Activated CD8-positive, alpha-beta T cell treated with anti-CD3 and anti-CD28 coated beads for 36 hours (primary cell): ENCODE measurements around the gene TMEM9B. TPM values are rescaled to one million over a fixed set of nuclear protein-coding genes. Genes with fewer than 3 reads are reported as not detected.
"Not testable (repeated sequence)": the region's sequence is repeated elsewhere in the genome, so short reads cannot be mapped to it uniquely, and the experiment has no call there.

ENCODE experiments used
- ATAC-seq: fragments of 200-7000 bp; cut with Tn5 transposase; one replicate; pipeline ENCODE4 v1.10.0; 2021; ENCODE audit warnings: mild to moderate bottlenecking, moderate library complexity
- CTCF ChIA-PET: fragments of 350-600 bp; sonication (Branson Sonifier 250); formaldehyde crosslinking; loops from one replicate; lab custom pipeline; 2021; ENCODE audit warnings: antibody characterized with exemption; lab: Charles Lee
- POLR2A ChIA-PET: fragments of 350-600 bp; sonication (Branson Sonifier 250); formaldehyde crosslinking; loops from one replicate; lab custom pipeline; 2021; ENCODE audit warnings: antibody characterized with exemption; lab: Charles Lee
- DNase-seq: peaks from one replicate; pipeline ENCODE4 v3.0.0-alpha.2; 2020
- H3K27ac Mint-ChIP-seq: one replicate; pipeline ENCODE4 v1.8.0; 2021; ENCODE audit warnings: mild to moderate bottlenecking, mixed read lengths
- H3K27me3 Mint-ChIP-seq: one replicate; pipeline ENCODE4 v1.8.0; 2021; ENCODE audit warnings: mixed read lengths
- H3K36me3 Mint-ChIP-seq: one replicate; pipeline ENCODE4 v1.8.0; 2021; ENCODE audit warnings: low read depth, mixed read lengths
- H3K4me1 Mint-ChIP-seq: one replicate; pipeline ENCODE4 v1.8.0; 2021; ENCODE audit warnings: low read depth, mixed read lengths
- H3K4me3 Mint-ChIP-seq: one replicate; pipeline ENCODE4 v1.8.0; 2021; ENCODE audit warnings: mild to moderate bottlenecking, moderate library complexity, mixed read lengths
- H3K9me3 Mint-ChIP-seq: one replicate; pipeline ENCODE4 v1.8.0; 2021; ENCODE audit warnings: mixed read lengths
- intact Hi-C: fragments of 100-400 bp; cut with micrococcal nuclease; formaldehyde crosslinking; loops from one replicate; pipeline ENCODE4 v1.10.0; 2022
- total RNA-seq, 2 experiments: library from RNA; stranded (reverse); gene quantifications; one replicate each; pipeline ENCODE4 v1.2.3, GENCODE V29; 2021
- TF ChIP-seq, protein P1 (sequence below): fragments of 200-600 bp; IDR thresholded peaks from one replicate; pipeline ENCODE4 v1.8.0; 2022; ENCODE audit warnings: antibody characterized with exemption, mild to moderate bottlenecking

TMEM9B gene
- total RNA-seq, 2 experiments from 2014 or later, result 14.6 to 16.3 TPM

DNA sequence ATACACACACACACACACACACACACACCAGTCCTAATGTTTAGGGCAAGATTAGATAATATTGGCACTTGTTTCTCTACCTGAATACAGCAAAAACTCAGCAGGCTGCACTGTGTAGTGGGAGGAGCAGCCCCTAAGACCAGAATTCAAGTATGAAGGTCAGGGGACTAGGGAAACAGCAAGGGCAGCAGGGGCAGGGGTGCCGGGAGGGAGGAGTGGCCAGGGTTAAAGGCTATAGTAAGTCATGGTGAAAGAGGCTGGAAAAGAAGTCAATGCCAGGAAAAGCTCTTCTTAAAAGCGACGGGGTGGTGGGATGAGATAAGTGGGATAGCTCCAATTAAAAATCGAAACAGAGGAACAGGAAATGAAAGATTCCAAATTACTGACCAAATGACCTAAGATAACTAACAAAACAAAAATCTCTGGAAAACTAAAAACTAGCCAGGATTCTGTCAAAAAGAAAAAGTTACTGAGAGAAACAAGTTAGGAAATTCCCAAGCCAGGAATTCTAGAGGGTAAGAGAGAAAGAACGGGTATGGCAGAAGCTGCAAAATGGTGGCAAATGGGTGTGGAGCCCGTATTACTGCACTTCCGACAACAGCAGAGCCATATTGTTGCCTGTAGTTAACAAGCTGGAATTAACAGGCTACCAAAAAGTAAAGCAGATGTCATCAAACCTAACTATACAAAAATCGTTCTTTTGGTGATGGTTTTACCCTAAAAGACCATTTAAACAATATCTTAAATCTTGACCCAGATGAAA, 22.7 kb downstream of the TMEM9B start:
- ATAC-seq, result no peak
- Mint-ChIP-seq H3K9me3 (no peaks in the 10 kb centered on the region), H3K4me1 (peaks cover 3% of the 10 kb centered on the region), H3K4me3 (no peak overlapping the region), H3K27ac (no peak overlapping the region), H3K36me3 (no peaks in the 10 kb centered on the region), H3K27me3 (peaks cover 5% of the 10 kb centered on the region)
- DNase-seq, result no peak
- ChIA-PET POLR2A (no interaction called here), CTCF (no interaction called here)
- TF ChIP-seq, protein P1, sequence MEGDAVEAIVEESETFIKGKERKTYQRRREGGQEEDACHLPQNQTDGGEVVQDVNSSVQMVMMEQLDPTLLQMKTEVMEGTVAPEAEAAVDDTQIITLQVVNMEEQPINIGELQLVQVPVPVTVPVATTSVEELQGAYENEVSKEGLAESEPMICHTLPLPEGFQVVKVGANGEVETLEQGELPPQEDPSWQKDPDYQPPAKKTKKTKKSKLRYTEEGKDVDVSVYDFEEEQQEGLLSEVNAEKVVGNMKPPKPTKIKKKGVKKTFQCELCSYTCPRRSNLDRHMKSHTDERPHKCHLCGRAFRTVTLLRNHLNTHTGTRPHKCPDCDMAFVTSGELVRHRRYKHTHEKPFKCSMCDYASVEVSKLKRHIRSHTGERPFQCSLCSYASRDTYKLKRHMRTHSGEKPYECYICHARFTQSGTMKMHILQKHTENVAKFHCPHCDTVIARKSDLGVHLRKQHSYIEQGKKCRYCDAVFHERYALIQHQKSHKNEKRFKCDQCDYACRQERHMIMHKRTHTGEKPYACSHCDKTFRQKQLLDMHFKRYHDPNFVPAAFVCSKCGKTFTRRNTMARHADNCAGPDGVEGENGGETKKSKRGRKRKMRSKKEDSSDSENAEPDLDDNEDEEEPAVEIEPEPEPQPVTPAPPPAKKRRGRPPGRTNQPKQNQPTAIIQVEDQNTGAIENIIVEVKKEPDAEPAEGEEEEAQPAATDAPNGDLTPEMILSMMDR, result no peak
- intact Hi-C loops, result no loop called here

DNA sequence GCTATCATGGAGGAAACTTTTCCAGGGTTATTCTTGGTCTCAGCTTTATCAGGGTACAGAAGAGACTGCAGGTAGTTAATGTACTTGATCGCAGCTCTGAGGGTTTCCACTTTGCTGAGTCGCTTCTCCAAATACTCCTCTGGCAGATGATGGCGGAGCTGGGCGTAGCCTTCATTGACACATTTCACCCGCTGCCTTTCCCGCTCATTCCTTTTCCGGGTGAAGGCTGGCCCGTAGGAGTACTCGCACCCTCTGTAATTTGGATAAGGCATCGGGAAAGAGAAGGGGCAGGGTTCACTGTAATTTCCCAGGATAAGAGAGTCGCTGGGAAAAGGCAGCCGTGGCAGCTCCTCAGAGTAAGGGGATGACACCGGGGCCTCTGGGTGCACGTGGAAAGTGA, 26.6 kb downstream of the TMEM9B start:
- POLR2A ChIA-PET, result no interaction called here
- CTCF ChIA-PET, result interaction anchor here (0.7 to 2.0 kb wide), 3 partner anchors 10 to 200 kb away, joined by 3 to 8 read pairs (median 4); no protein-coding TSS in a partner anchor
- DNase-seq (no peak), ATAC-seq (no peak)
- H3K9me3 Mint-ChIP-seq, result no peaks in the 10 kb centered on the region
- no peak overlapping the region for H3K4me3 Mint-ChIP-seq
- intact Hi-C loops, result no loop called here
- H3K27ac Mint-ChIP-seq, result no peak overlapping the region
- H3K36me3 Mint-ChIP-seq, result no peaks in the 10 kb centered on the region
- TF ChIP-seq, protein P1, result no peak
- peaks cover 4% of the 10 kb centered on the region for H3K27me3 Mint-ChIP-seq
- H3K4me1 Mint-ChIP-seq, result peaks cover 3% of the 10 kb centered on the region

DNA sequence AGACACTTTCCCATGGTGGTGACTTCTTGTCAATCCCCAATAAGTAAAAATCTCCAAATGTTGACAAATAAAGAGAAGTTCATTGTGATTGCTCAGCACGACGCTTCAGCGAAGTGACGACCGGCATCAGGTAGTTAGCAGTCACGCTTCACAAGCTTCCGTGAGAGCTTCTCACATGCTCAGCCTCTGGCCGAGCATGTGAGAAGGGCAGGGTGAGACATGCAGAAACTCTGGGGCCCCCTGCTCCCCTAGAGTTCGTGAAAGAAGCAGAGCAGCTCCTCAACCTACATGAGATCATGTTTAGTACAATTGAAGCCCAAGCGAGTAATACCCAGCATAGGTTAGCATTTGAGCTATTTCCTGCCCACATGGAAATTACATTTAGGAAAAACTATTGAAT, 27.1 kb downstream of the TMEM9B start:
- no peak for ATAC-seq
- H3K4me1 Mint-ChIP-seq, result peaks cover 3% of the 10 kb centered on the region
- CTCF ChIA-PET, result interaction anchor here (0.7 to 2.3 kb wide), 4 partner anchors 11 to 201 kb away, joined by 3 to 8 read pairs (median 5); no protein-coding TSS in a partner anchor

DNA sequence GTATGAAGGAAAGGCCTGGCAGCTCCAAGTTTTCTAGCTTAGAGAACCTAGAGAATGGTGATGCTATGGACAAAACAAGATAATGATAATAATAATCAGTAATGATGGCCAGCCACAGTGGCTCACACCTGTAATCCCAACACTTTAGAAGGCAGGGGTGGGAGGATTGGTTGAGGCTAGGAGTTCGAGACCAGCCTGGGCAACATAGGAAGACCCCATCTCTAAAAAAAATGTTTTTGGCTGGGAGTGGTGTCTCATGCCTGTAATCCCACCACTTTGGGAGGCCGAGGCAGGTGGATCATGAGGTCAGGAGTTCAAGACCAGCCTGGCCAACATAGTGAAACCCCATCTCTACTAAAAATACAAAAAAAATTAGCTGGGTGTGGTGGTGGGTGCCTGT, 28.5 kb downstream of the TMEM9B start:
- H3K36me3 Mint-ChIP-seq, H3K27me3 Mint-ChIP-seq, H3K9me3 Mint-ChIP-seq, H3K4me1 Mint-ChIP-seq, H3K4me3 Mint-ChIP-seq, intact Hi-C loops, POLR2A ChIA-PET, H3K27ac Mint-ChIP-seq, DNase-seq, ATAC-seq: not testable (repeated sequence)
- CTCF ChIA-PET, result interaction anchor here (1.0 to 2.3 kb wide), 3 partner anchors 22 to 202 kb away, joined by 4 to 11 read pairs (median 6); no protein-coding TSS in a partner anchor

More for the DNA sequence above, 27.1 kb downstream of the TMEM9B start:
- Mint-ChIP-seq H3K27ac (no peak overlapping the region), H3K4me3 (no peak overlapping the region), H3K36me3 (no peaks in the 10 kb centered on the region), H3K9me3 (no peaks in the 10 kb centered on the region), H3K27me3 (peaks cover 4% of the 10 kb centered on the region)
- TF ChIP-seq, protein P1, result no peak
- no peak for DNase-seq
- intact Hi-C loops, result no loop called here
- POLR2A ChIA-PET, result no interaction called here

GRCh38 chr11:8934742-8935488, 29.3 kb downstream of the TMEM9B start:
- POLR2A ChIA-PET, result no interaction called here
- TF ChIP-seq, protein P1, result no peak
- CTCF ChIA-PET, result interaction anchor here (1.0 to 2.3 kb wide), 3 partner anchors 21 to 202 kb away, joined by 4 to 11 read pairs (median 6); no protein-coding TSS in a partner anchor
- Mint-ChIP-seq H3K4me3 (no peak overlapping the region), H3K27ac (no peak overlapping the region), H3K4me1 (peaks cover 3% of the 10 kb centered on the region), H3K27me3 (no peaks in the 10 kb centered on the region), H3K9me3 (no peaks in the 10 kb centered on the region), H3K36me3 (no peaks in the 10 kb centered on the region)
- ATAC-seq, result no peak
- intact Hi-C loops, result no loop called here
- no peak for DNase-seq
